A673 (cell line): Measurements from ENCODE around the gene FRMD6. TPM values are rescaled to one million over a fixed set of nuclear protein-coding genes. Genes with fewer than 3 reads are reported as not detected.
A peak's percentile ranks its signal among the peaks of the same experiment; 100 is the strongest.

Source experiments
- BruUV-seq: library from RNA; stranded (reverse); fragments of 400-500 nt; replicated peaks from 2 replicates; lab custom pipeline; 2021; lab: Mats Ljungman, UMichigan
- CTCF ChIA-PET: fragments of 300-600 bp; sonication (Branson Sonifier 250); formaldehyde crosslinking; loops from one replicate; lab custom pipeline; 2022; ENCODE audit warnings: antibody characterized with exemption; lab: Charles Lee
- POLR2A ChIA-PET: fragments of 300-600 bp; sonication (Branson Sonifier 250); formaldehyde crosslinking; loops from one replicate; lab custom pipeline; 2022; ENCODE audit warnings: antibody characterized with exemption; ENCODE audit not compliant: low non-redundant PET; lab: Charles Lee
- DNase-seq: peaks from one replicate; pipeline ENCODE4 v3.0.0-alpha.2; 2015; ENCODE audit warnings: low spot score
- H3K27ac ChIP-seq: fragments of 200-600 bp; sonication (generic); 2 replicates; pipeline ENCODE4 v1.5.1; 2016; ENCODE audit warnings: mixed run types, low read depth, mild to moderate bottlenecking, mixed read lengths, antibody characterized with exemption, low read length; ENCODE audit not compliant: poor library complexity, severe bottlenecking
- H3K27me3 ChIP-seq: fragments of 200-600 bp; sonication (generic); replicated peaks from 2 replicates; pipeline ENCODE4 v1.6.1; 2017; ENCODE audit warnings: mixed run types, low read depth, mild to moderate bottlenecking, mixed read lengths, antibody characterized with exemption, low read length; ENCODE audit not compliant: insufficient read depth, poor library complexity
- H3K36me3 ChIP-seq: fragments of 200-600 bp; sonication (generic); 2 replicates; pipeline ENCODE4 v1.6.1; 2016; ENCODE audit warnings: mixed run types, mild to moderate bottlenecking, mixed read lengths, antibody characterized with exemption, low read length; ENCODE audit not compliant: insufficient read depth, poor library complexity, severe bottlenecking
- H3K4me1 ChIP-seq: fragments of 200-600 bp; sonication (generic); 2 replicates; pipeline ENCODE4 v1.6.1; 2017; ENCODE audit warnings: mixed run types, mild to moderate bottlenecking, mixed read lengths, antibody characterized with exemption, low read length; ENCODE audit not compliant: insufficient read depth, poor library complexity, severe bottlenecking
- H3K4me3 ChIP-seq: fragments of 200-600 bp; sonication (generic); 2 replicates; pipeline ENCODE4 v1.5.1; 2016; ENCODE audit warnings: low read depth, mixed run types, mild to moderate bottlenecking, mixed read lengths, low read length; ENCODE audit not compliant: poor library complexity, severe bottlenecking
- H3K9me3 ChIP-seq: fragments of 200-600 bp; sonication (generic); 2 replicates; pipeline ENCODE4 v1.6.1; 2016; ENCODE audit warnings: mixed run types, low read depth, mild to moderate bottlenecking, mixed read lengths, antibody characterized with exemption, low read length; ENCODE audit not compliant: poor library complexity, severe bottlenecking
- CTCF ChIP-seq: fragments of 300-800, 200-600 bp; sonication (generic); conservative IDR thresholded peaks from 2 replicates; pipeline ENCODE4 v1.5.1; 2017; ENCODE audit warnings: low read depth, mild to moderate bottlenecking, antibody characterized with exemption, low read length, moderate library complexity, mixed read lengths
- EZH2 ChIP-seq: fragments of 200-600 bp; sonication (generic); IDR thresholded peaks from 2 replicates; pipeline ENCODE4 v1.6.1; 2017; ENCODE audit warnings: borderline replicate concordance, low read depth, mild to moderate bottlenecking, mixed read lengths, antibody characterized with exemption, low read length; ENCODE audit not compliant: poor library complexity, severe bottlenecking
- intact Hi-C: fragments of 100-400 bp; cut with micrococcal nuclease; formaldehyde crosslinking; loops from one replicate; pipeline ENCODE4 v1.10.0; 2022; ENCODE audit not compliant: unreplicated experiment
- total RNA-seq: library from RNA; stranded (reverse); gene quantifications from 2 replicates; pipeline ENCODE4 v1.2.3, GENCODE V29; 2021

The FRMD6 gene
- total RNA-seq, 1 experiment from 2014 or later: 27.6 TPM

- TF ChIP-seq CTCF: peak; percentile 62
- no peak for TF ChIP-seq EZH2
- Histone ChIP-seq H3K36me3 (no peaks in the 10 kb centered on the region), H3K9me3 (no peaks in the 10 kb centered on the region), H3K4me1 (peaks cover 34% of the 10 kb centered on the region), H3K27me3 (no peaks in the 10 kb centered on the region), H3K27ac (peak overlapping the region; percentile 89), H3K4me3 (peak overlapping the region; percentile 95)
- POLR2A ChIA-PET: no interaction called here
- no TSS peak for BruUV-seq
- CTCF ChIA-PET: interaction anchor here (0.6 to 2.6 kb wide), 3 partner anchors 123 to 372 kb away, joined by 3 to 11 read pairs (median 6); no protein-coding TSS in a partner anchor
- peak; percentile 86 for DNase-seq
- intact Hi-C loops: loop anchor here (2.0 to 5.0 kb wide), 2 partner anchors 124 to 371 kb away; no protein-coding TSS in a partner anchor
Measured at GRCh38 chr14:51653079-51653774, 1.5 kb downstream of the FRMD6 start.

DNA sequence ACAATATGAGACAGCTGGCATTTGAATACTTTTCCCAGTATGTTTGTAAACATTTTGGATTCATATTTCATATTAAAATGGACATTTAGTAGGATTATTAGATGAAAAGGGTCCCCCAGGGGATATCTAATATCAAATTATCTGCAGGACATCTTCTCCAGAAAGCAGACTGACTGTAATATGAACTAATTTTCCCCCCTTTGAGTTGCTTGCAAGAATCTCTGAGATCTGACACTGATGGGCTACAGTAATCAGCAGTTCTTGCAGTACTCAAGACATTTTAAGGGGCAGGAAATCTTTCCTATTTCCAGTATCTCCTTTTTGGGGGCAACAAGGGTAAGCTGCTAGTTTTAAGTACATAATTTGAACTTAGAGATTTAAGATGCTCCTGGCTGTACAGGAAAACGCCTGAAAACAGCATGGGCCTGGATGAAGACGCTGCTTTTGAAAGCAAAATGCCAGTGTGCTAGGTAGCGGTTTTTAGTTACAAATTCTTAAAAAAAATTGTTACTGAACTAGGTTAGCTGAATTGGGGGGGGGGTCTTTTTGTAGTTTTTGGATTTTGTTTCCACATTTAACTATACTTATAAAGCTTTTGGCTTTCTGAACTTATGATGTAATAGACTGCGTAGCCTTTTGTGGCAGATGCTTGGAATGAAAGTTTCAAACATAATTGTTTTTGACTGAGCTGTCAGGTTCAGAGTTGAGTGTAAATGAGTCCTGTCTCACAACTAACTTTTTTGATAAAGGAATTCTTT, 2.2 kb downstream of the FRMD6 start:
- CTCF ChIA-PET: interaction anchor here (2.6 kb wide), 1 partner anchor 122 kb away, joined by 11 read pairs; no protein-coding TSS in a partner anchor
- H3K4me3 ChIP-seq: peak overlapping the region; percentile 95
- intact Hi-C loops: loop anchor here (2.0 to 5.0 kb wide), 2 partner anchors 123 to 372 kb away; no protein-coding TSS in a partner anchor
- H3K9me3 ChIP-seq: no peaks in the 10 kb centered on the region
- H3K36me3 ChIP-seq: no peaks in the 10 kb centered on the region
- TSS peak; percentile 50 for BruUV-seq
- TF ChIP-seq CTCF (no peak), EZH2 (no peak)
- POLR2A ChIA-PET: no interaction called here
- no peak for DNase-seq
- peak overlapping the region; percentile 89 for H3K27ac ChIP-seq
- no peaks in the 10 kb centered on the region for H3K27me3 ChIP-seq
- peaks cover 41% of the 10 kb centered on the region for H3K4me1 ChIP-seq

DNA sequence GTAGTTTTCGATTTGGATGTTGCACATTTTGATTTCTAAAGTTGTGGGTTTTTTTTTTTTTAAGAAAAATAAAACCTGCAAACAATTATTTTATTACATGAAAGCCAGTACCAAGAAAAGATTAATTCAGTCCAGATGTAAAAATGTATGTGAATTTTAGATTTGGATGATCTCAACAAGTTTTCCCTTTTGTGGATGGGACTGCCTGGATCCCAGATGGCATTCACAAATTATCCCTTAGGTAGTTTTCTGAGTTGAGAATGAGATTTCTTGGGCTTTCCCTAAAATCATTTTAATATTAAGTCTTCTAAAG, 2.8 kb downstream of the FRMD6 start:
- POLR2A ChIA-PET: no interaction called here

More for the DNA sequence above, 2.8 kb downstream of the FRMD6 start:
- no peak overlapping the region for H3K4me3 ChIP-seq
- peaks cover 46% of the 10 kb centered on the region for H3K4me1 ChIP-seq
- DNase-seq: no peak
- intact Hi-C loops: loop anchor here (5.0 kb wide), 1 partner anchor 372 kb away; no protein-coding TSS in a partner anchor
- H3K36me3 ChIP-seq: no peaks in the 10 kb centered on the region
- CTCF ChIA-PET: no interaction called here
- peak overlapping the region; percentile 89 for H3K27ac ChIP-seq
- H3K9me3 ChIP-seq: no peaks in the 10 kb centered on the region
- BruUV-seq: no TSS peak
- no peaks in the 10 kb centered on the region for H3K27me3 ChIP-seq
- TF ChIP-seq CTCF (no peak), EZH2 (no peak)
